ENCODE data around the gene FTO. TPM values are rescaled to one million over a fixed set of nuclear protein-coding genes. Genes with fewer than 3 reads are reported as not detected.

Gene FTO
- total and polyA plus RNA-seq, 2 of the 13 experiments (the other 11 are each of a cell fraction or from before 2014, with no cell fraction given), result 41.6 to 55.8 TPM

- TF ChIP-seq, protein P1, sequence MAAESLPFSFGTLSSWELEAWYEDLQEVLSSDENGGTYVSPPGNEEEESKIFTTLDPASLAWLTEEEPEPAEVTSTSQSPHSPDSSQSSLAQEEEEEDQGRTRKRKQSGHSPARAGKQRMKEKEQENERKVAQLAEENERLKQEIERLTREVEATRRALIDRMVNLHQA (CRISPR knock-in tag; IDR thresholded peaks at IDR 0.05), result no peak
- no peak for TF ChIP-seq MBNL3 (CRISPR knock-in tag; conservative IDR thresholded peaks at IDR 0.05)
- TF ChIP-seq KAT8 (CRISPR knock-in tag; IDR thresholded peaks at IDR 0.05), result peak; percentile 93
- peak; percentile 46; the same call in 1 of the 2 replicates for TF ChIP-seq ZNF749 (CRISPR knock-in tag; IDR thresholded peaks at IDR 0.05; ENCODE audit: borderline replicate concordance)
- TF ChIP-seq ZNF780A (CRISPR knock-in tag; IDR thresholded peaks at IDR 0.05), result no peak
- peak; percentile 14; the same call in 1 of the 2 replicates for TF ChIP-seq JUND (CRISPR knock-in tag; IDR thresholded peaks at IDR 0.05)
- TF ChIP-seq MAF1 (CRISPR knock-in tag; IDR thresholded peaks at IDR 0.05; ENCODE audit: borderline replicate concordance), result peak; percentile 61; the same call in 1 of the 2 replicates
- TF ChIP-seq NKX3-1 (CRISPR knock-in tag; IDR thresholded peaks at IDR 0.05), result peak; percentile 49; the same call in 1 of the 2 replicates
- peak; percentile 25 for TF ChIP-seq U2AF1 (optimal IDR thresholded peaks at IDR 0.05; ENCODE audit: low read depth, low read length)
- TF ChIP-seq NFE2L2 (IDR thresholded peaks at IDR 0.05; ENCODE audit: low read length), result 0 out of 2 replicates have a peak, but pooled peaks have one; percentile 11
- TF ChIP-seq ZMAT5 (CRISPR knock-in tag; IDR thresholded peaks at IDR 0.05; ENCODE audit: borderline replicate concordance, low read depth), result no peak
- TF ChIP-seq, protein P2, sequence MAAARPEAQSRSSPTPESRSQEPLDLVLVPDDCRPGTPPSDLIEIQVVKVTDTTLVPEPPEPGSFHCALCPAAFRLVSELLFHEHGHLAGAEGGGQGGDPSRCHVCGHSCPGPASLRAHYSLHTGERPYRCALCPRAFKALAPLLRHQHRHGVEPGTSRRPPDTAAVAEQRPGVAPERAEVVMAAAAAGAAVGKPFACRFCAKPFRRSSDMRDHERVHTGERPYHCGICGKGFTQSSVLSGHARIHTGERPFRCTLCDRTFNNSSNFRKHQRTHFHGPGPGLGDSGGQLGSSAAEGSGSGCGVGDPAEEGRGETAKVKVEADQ (CRISPR knock-in tag; IDR thresholded peaks at IDR 0.05; ENCODE audit: borderline replicate concordance), result peak; percentile 60; the same call in 1 of the 2 replicates
- peak; percentile 21; the same call in 1 of the 2 replicates for TF ChIP-seq ZFYVE20 (CRISPR knock-in tag; IDR thresholded peaks at IDR 0.05; ENCODE audit: borderline replicate concordance, low read depth)
- TF ChIP-seq, protein P3, sequence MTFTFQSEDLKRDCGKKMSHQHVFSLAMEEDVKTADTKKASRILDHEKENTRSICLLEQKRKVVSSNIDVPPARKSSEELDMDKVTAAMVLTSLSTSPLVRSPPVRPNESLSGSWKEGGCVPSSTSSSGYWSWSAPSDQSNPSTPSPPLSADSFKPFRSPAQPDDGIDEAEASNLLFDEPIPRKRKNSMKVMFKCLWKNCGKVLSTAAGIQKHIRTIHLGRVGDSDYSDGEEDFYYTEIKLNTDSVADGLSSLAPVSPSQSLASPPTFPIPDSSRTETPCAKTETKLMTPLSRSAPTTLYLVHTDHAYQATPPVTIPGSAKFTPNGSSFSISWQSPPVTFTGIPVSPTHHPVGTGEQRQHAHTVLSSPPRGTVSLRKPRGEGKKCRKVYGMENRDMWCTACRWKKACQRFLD (CRISPR knock-in tag; IDR thresholded peaks at IDR 0.05; ENCODE audit: borderline replicate concordance), result 0 out of 2 replicates have a peak, but pooled peaks have one; percentile 72
- peak; percentile 88; the same call in 1 of the 2 replicates for TF ChIP-seq ZNF619 (CRISPR knock-in tag; IDR thresholded peaks at IDR 0.05)
- 0 out of 2 replicates have a peak, but pooled peaks have one; percentile 25 for TF ChIP-seq TBX3 (IDR thresholded peaks at IDR 0.05; ENCODE audit: borderline replicate concordance)
- TF ChIP-seq IRF2 (CRISPR knock-in tag; IDR thresholded peaks at IDR 0.05), result peak; percentile 99
- TF ChIP-seq HOXA3 (CRISPR knock-in tag; IDR thresholded peaks at IDR 0.05), result peak; percentile 92
- TF ChIP-seq, protein P4, sequence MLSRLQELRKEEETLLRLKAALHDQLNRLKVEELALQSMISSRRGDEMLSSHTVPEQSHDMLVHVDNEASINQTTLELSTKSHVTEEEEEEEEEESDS (CRISPR knock-in tag; IDR thresholded peaks at IDR 0.05; ENCODE audit: borderline replicate concordance), result 0 out of 2 replicates have a peak, but pooled peaks have one; percentile 9
- peak; percentile 84; the same call in 1 of the 2 replicates for TF ChIP-seq MTF2 (CRISPR knock-in tag; IDR thresholded peaks at IDR 0.05; ENCODE audit: borderline replicate concordance)
- peak; percentile 29; the same call in 1 of the 2 replicates for TF ChIP-seq ZNF746 (CRISPR knock-in tag; IDR thresholded peaks at IDR 0.05)
- no peak for TF ChIP-seq ATF7 (IDR thresholded peaks at IDR 0.05)
- peak; percentile 75; the same call in 1 of the 2 replicates for TF ChIP-seq ATF7 (CRISPR knock-in tag; IDR thresholded peaks at IDR 0.05)
- no peak for TF ChIP-seq CEBPG (CRISPR knock-in tag; IDR thresholded peaks at IDR 0.05)
- peak; percentile 59; the same call in 1 of the 2 replicates for TF ChIP-seq RXRA (CRISPR knock-in tag; IDR thresholded peaks at IDR 0.05)
- TF ChIP-seq, protein P5, sequence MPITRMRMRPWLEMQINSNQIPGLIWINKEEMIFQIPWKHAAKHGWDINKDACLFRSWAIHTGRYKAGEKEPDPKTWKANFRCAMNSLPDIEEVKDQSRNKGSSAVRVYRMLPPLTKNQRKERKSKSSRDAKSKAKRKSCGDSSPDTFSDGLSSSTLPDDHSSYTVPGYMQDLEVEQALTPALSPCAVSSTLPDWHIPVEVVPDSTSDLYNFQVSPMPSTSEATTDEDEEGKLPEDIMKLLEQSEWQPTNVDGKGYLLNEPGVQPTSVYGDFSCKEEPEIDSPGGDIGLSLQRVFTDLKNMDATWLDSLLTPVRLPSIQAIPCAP (CRISPR knock-in tag; IDR thresholded peaks at IDR 0.05; ENCODE audit: low read depth), result 0 out of 2 replicates have a peak, but pooled peaks have one; percentile 36
Observed at GRCh38 chr16:53703590-53704444, at the start of gene FTO, which contains the start of gene RPGRIP1L (continued).
